K562 (cell line): ENCODE data around the gene C1orf56. TPM values are rescaled to one million over a fixed set of nuclear protein-coding genes. Genes with fewer than 3 reads are reported as not detected.

Source experiments
- ATAC-seq: fragments of 200-7000 bp; cut with Tn5 transposase; 3 replicates; pipeline ENCODE4 v1.9.1; 2020; ENCODE audit warnings: moderate library complexity
- BruUV-seq: library from RNA; stranded (reverse); fragments of 400-500 nt; replicated peaks from 2 replicates; lab custom pipeline; 2021; lab: Mats Ljungman, UMichigan
- CTCF ChIA-PET: fragments of 300-600 bp; formaldehyde crosslinking; extraction: SDS; loops from one replicate; lab custom pipeline; 2021; ENCODE audit warnings: low intra/inter-chr PET ratio; lab: Yijun Ruan, JAX
- POLR2A ChIA-PET: fragments of 300-600, 350-650 bp; sonication (Branson Sonifier 250); formaldehyde crosslinking; extraction: SDS; loops from one replicate; lab custom pipeline; 2021; ENCODE audit warnings: antibody characterized with exemption, inconsistent platforms; lab: Yijun Ruan, JAX
- DNase-seq, 4 experiments: peaks; one replicate each; pipeline versions ENCODE4 v3.0.0 to v3.0.0-alpha.2; 2011 to 2018; ENCODE audit warnings: low spot score in 3 of 4, mixed read lengths in 3 of 4; ENCODE audit errors: extremely low read depth in 1 of 4
- FAIRE-seq: peaks from 2 replicates; lab custom pipeline; 2011; peaks lifted over from hg19 to GRCh38; lab: Jason Lieb, UNC
- H2AFZ ChIP-seq: 2 replicates; pipeline ENCODE4 v1.6.0; 2011; ENCODE audit warnings: low read depth, low read length, control low read depth, inconsistent platforms
- H3K27ac ChIP-seq: fragments of 200-600 bp; 3 replicates; pipeline ENCODE4 v1.8.0; 2011; ENCODE audit warnings: low read depth, mild to moderate bottlenecking, control low read depth, inconsistent platforms, low read length, moderate library complexity, mixed read lengths; ENCODE audit errors: extremely low read depth
- H3K27me3 ChIP-seq, 2 experiments: fragments of 300-600 bp in 1 of 2; 2 replicates in 1 of 2; 3 replicates in 1 of 2; pipeline versions ENCODE4 v1.6.0 to v1.8.0; 2011; ENCODE audit warnings: inconsistent platforms in 2 of 2, low read length in 2 of 2, mild to moderate bottlenecking in 1 of 2, mixed read lengths in 1 of 2, moderate library complexity in 1 of 2; ENCODE audit not compliant: control insufficient read depth in 2 of 2, insufficient read depth in 2 of 2
- H3K36me3 ChIP-seq: fragments of 300-600 bp; 3 replicates; pipeline ENCODE4 v1.8.0; 2011; ENCODE audit warnings: mild to moderate bottlenecking, low read length, inconsistent platforms; ENCODE audit not compliant: control insufficient read depth, insufficient read depth
- H3K4me1 ChIP-seq, 2 experiments: fragments of 200-600 bp in 1 of 2; replicated peaks in 1 of 2; 2 replicates in 1 of 2; 3 replicates in 1 of 2; pipeline versions ENCODE4 v1.5.1 to v1.8.0; 2011; ENCODE audit warnings: inconsistent platforms in 2 of 2, low read length in 2 of 2, mild to moderate bottlenecking in 1 of 2, mixed read lengths in 1 of 2, moderate library complexity in 1 of 2; ENCODE audit not compliant: control insufficient read depth in 2 of 2, insufficient read depth in 2 of 2
- H3K4me2 ChIP-seq: 2 replicates; pipeline ENCODE4 v1.6.1; 2011; ENCODE audit warnings: low read length, control low read depth, inconsistent platforms, mixed read lengths; ENCODE audit not compliant: insufficient read depth
- H3K4me3 ChIP-seq: fragments of 200-600 bp; sonication (generic), shearing (Covaris generic); 2 replicates; pipeline ENCODE4 v1.5.1; 2016; ENCODE audit warnings: control low read depth, inconsistent platforms
- H3K79me2 ChIP-seq: fragments of 200-600 bp; 3 replicates; pipeline ENCODE4 v1.8.0; 2011; ENCODE audit warnings: low read length, inconsistent platforms; ENCODE audit not compliant: control insufficient read depth, insufficient read depth
- H3K9ac ChIP-seq, 2 experiments: 2 replicates each; pipeline versions ENCODE4 v1.6.0 to v1.6.1; 2011; ENCODE audit warnings: low read depth in 2 of 2, low read length in 2 of 2, control low read depth in 1 of 2, inconsistent platforms in 1 of 2, mild to moderate bottlenecking in 1 of 2, mixed read lengths in 1 of 2; ENCODE audit not compliant: insufficient read depth in 1 of 2
- H3K9me1 ChIP-seq: one replicate; pipeline ENCODE4 v1.6.0; 2011; ENCODE audit warnings: inconsistent platforms, mild to moderate bottlenecking, low read length, moderate library complexity; ENCODE audit not compliant: control insufficient read depth, insufficient read depth
- H3K9me3 ChIP-seq: replicated peaks from 2 replicates; pipeline ENCODE4 v1.5.1; 2011; ENCODE audit warnings: low read depth, low read length, inconsistent platforms; ENCODE audit not compliant: control insufficient read depth, insufficient read depth
- H4K20me1 ChIP-seq: replicated peaks from 2 replicates; pipeline ENCODE4 v1.6.1; 2011; ENCODE audit warnings: low read length, inconsistent platforms, mixed read lengths; ENCODE audit not compliant: control insufficient read depth, insufficient read depth
- ATF3 ChIP-seq, 2 experiments: fragments of 450-650 bp in 1 of 2; sonication (generic) in 1 of 2; formaldehyde crosslinking in 1 of 2; IDR thresholded peaks in 1 of 2; conservative IDR thresholded peaks in 1 of 2; 2 replicates each; pipeline versions ENCODE4 v1.6.1 to v1.8.1; 2016 to 2023; ENCODE audit warnings: mild to moderate bottlenecking in 2 of 2, moderate library complexity in 2 of 2, inconsistent platforms in 1 of 2, missing genetic modification reagents in 1 of 2
- MNT ChIP-seq, 2 experiments: fragments of 450-650 bp; conservative IDR thresholded peaks; 2 replicates each; pipeline ENCODE4 v1.6.1; 2017; ENCODE audit warnings: mild to moderate bottlenecking in 2 of 2, moderate library complexity in 2 of 2
- NFIC ChIP-seq: fragments of 450-650 bp; IDR thresholded peaks from 2 replicates; pipeline ENCODE4 v1.6.1; 2017; ENCODE audit warnings: mild to moderate bottlenecking, inconsistent platforms
- WGBS: fragments of 100-300 bp; shearing (Covaris generic); methylation state at CpG from one replicate; pipeline ENCODE4 v1.1.6; 2016; ENCODE audit warnings: low coverage, mixed read lengths; ENCODE audit not compliant: insufficient coverage; ENCODE audit errors: missing lambda C conversion rate; 5-methylcytosine and 5-hydroxymethylcytosine counted together
- in situ Hi-C: fragments of 300-500 bp; cut with MboI; formaldehyde crosslinking; loops from 4 replicates; pipeline ENCODE4 v1.15.0; 2018; ENCODE audit warnings: inconsistent platforms, mixed read lengths
- intact Hi-C: fragments of 100-400 bp; cut with micrococcal nuclease; formaldehyde crosslinking; loops from 2 replicates; pipeline ENCODE4 v1.14.2; 2022
- polyA plus RNA-seq, 8 experiments: library from polyadenylated mRNA; depleted of rRNA in 4 of 8; stranded (reverse) in 5 of 8; unstranded in 3 of 8; fragments of >200 nt; fragmentation: Nextera tagmentation in 2 of 8; fragmentation: Illumina TruSeq in 1 of 8; extraction: Ambion mirVana in 2 of 8; extraction: Trizol in 1 of 8; gene quantifications; 2 replicates each; pipeline versions ENCODE4 v1.2.1 to v1.2.3, GENCODE V29; 2011 to 2014; ENCODE audit warnings: inconsistent platforms in 1 of 8, missing spikeins in 1 of 8
- total RNA-seq, 7 experiments: library from RNA; depleted of rRNA in 6 of 7; stranded (reverse); fragments of >200 nt in 6 of 7; fragmentation: Illumina TruSeq in 2 of 7; extraction: Trizol in 2 of 7; gene quantifications; 2 replicates each; pipeline versions ENCODE4 v1.2.1 to v1.2.3, GENCODE V29; 2011 to 2021; ENCODE audit warnings: low replicate concordance in 1 of 7

C1orf56 gene
- total and polyA plus RNA-seq, 9 of the 15 experiments (the other 6 are each of a cell fraction or from before 2014, with no cell fraction given) = 0.18 to 15.7 (median 1.1) TPM

- CTCF ChIA-PET = no interaction called here
These were observed 36.2 kb upstream of the C1orf56 start for GRCh38 chr1:151011154-151011850.

More at GRCh38 chr1:151011154-151011850, 36.2 kb upstream of the C1orf56 start:
- no peaks in the 10 kb centered on the region for H3K9me3 ChIP-seq
- no peaks in the 10 kb centered on the region for H3K9me1 ChIP-seq
- no TSS peak for BruUV-seq
- no peak overlapping the region; the same call in 2 of the 3 replicates for H3K27ac ChIP-seq
- WGBS = 59% methylated on average over 4 of the region's 4 CpGs
- POLR2A ChIA-PET = interaction anchor here (0.6 to 2.8 kb wide), 8 partner anchors 10 to 198 kb away, joined by 3 to 8 read pairs (median 4); no protein-coding TSS in a partner anchor
- peak overlapping the region in 1 of 2 experiments; percentile 9; a peak in 1 of 4 replicates for H3K9ac ChIP-seq
- H3K79me2 ChIP-seq = peaks cover 48% of the 10 kb centered on the region
- no peak overlapping the region for H3K4me3 ChIP-seq
- intact Hi-C loops = no loop called here
- no peak overlapping the region for H3K4me2 ChIP-seq
- H4K20me1 ChIP-seq = no peaks in the 10 kb centered on the region
- ATAC-seq (no peak), FAIRE-seq (no peak), DNase-seq (no peak)
- peaks cover 21% of the 10 kb centered on the region; the same call in 2 of the 3 replicates for H3K36me3 ChIP-seq
- peaks cover 36 to 46% of the 10 kb centered on the region in 2 experiments for H3K4me1 ChIP-seq
- TF ChIP-seq MNT (conservative IDR thresholded peaks at IDR 0.05) (peak in 1 of 2 experiments; percentile 25; a peak in 1 of 4 replicates), ATF3 (IDR thresholded peaks at IDR 0.05) (peak; percentile 49; the same call in 1 of the 2 replicates), ATF3 (CRISPR knock-in tag; conservative IDR thresholded peaks at IDR 0.05) (no peak), NFIC (no peak)
- H2AFZ ChIP-seq = no peak overlapping the region
- in situ Hi-C loops = no loop called here
- H3K27me3 ChIP-seq = no peaks in the 10 kb centered on the region
